Ascending aorta (tissue), 2 donors: Measurements from ENCODE around the gene AK2. TPM values are rescaled to one million over a fixed set of nuclear protein-coding genes. Genes with fewer than 3 reads are reported as not detected.

ENCODE experiments used
- DNase-seq, 2 donors: peaks; one replicate each; pipeline ENCODE4 v3.0.0-alpha.2; 2019; ENCODE audit warnings: low spot score in 2 of 2
- H3K27ac ChIP-seq, 2 donors: fragments of 200-600 bp; sonication (generic); one replicate each; pipeline ENCODE4 v1.5.1; 2016 to 2017; ENCODE audit warnings: mild to moderate bottlenecking in 1 of 2
- H3K27me3 ChIP-seq: fragments of 200-600 bp; sonication (generic); one replicate; pipeline ENCODE4 v1.5.1; 2017
- H3K36me3 ChIP-seq, 2 donors: fragments of 200-600 bp; sonication (generic); one replicate each; pipeline ENCODE4 v1.5.1; 2016
- H3K4me1 ChIP-seq, 2 donors: fragments of 200-600 bp; sonication (generic); one replicate each; pipeline ENCODE4 v1.5.1; 2016 to 2017; ENCODE audit warnings: mild to moderate bottlenecking in 1 of 2
- H3K4me3 ChIP-seq, 2 donors: fragments of 200-600 bp; sonication (generic); one replicate each; pipeline ENCODE4 v1.5.1; 2016 to 2017; ENCODE audit warnings: mild to moderate bottlenecking in 1 of 2
- H3K9me3 ChIP-seq, 2 donors: fragments of 200-600 bp; sonication (generic); one replicate each; pipeline ENCODE4 v1.5.1; 2016
- CTCF ChIP-seq, 3 experiments: fragments of 200-600 bp in 2 of 3; fragments of 450-650 bp in 1 of 3; sonication (generic) in 2 of 3; IDR thresholded peaks; one replicate each; pipeline ENCODE4 v1.5.1; 2016 to 2019; ENCODE audit warnings: antibody characterized with exemption in 3 of 3, mild to moderate bottlenecking in 1 of 3, moderate library complexity in 1 of 3
- intact Hi-C: fragments of 100-400 bp; cut with DNase I; formaldehyde crosslinking; loops from one replicate; pipeline ENCODE4 v1.15.1; 2023
- total RNA-seq: library from RNA; depleted of rRNA; stranded (reverse); fragments of >200 nt; gene quantifications from one replicate; pipeline ENCODE4 v1.1.0, GENCODE V29; 2016

The AK2 gene
- total RNA-seq, 1 donor from 2014 or later = 68.4 TPM

- H3K36me3 ChIP-seq = no peaks in the 10 kb centered on the region
- intact Hi-C loops = loop anchor here (5.0 to 10.0 kb wide), 3 partner anchors 149 to 366 kb away; no protein-coding TSS in a partner anchor
- H3K4me3 ChIP-seq = peak within 1 kb of the TSS; percentile 70 to 91
- no peaks in the 10 kb centered on the region for H3K27me3 ChIP-seq
- TF ChIP-seq CTCF (IDR thresholded peaks at IDR 0.05) = no peak
- peak; percentile 84 to 98 for DNase-seq
- peaks cover 0 to 14% of the 10 kb centered on the region in 2 donors for H3K4me1 ChIP-seq
- no peaks in the 10 kb centered on the region for H3K9me3 ChIP-seq
- peak within 1 kb of the TSS in 1 of 2 donors; percentile 11 for H3K27ac ChIP-seq
Measured at GRCh38 chr1:33080885-33081553, 44.3 kb upstream of the AK2 start, which contains the start of gene AZIN2. Gene AZIN2 (plus strand): TSS chr1:33081153. CDS start chr1:33082250, 1,097 bp downstream.

GRCh38 chr1:33080373-33080772 lies 43.7 kb upstream of the AK2 start:
- intact Hi-C loops = loop anchor here (5.0 to 10.0 kb wide), 3 partner anchors 148 to 366 kb away; no protein-coding TSS in a partner anchor
- Histone ChIP-seq H3K27me3 (no peaks in the 10 kb centered on the region), H3K4me1 (peaks cover 0 to 14% of the 10 kb centered on the region in 2 donors), H3K36me3 (no peaks in the 10 kb centered on the region), H3K27ac (no peak overlapping the region), H3K9me3 (no peaks in the 10 kb centered on the region), H3K4me3 (peak overlapping the region; percentile 70 to 91)
- DNase-seq = no peak
- no peak for TF ChIP-seq CTCF (IDR thresholded peaks at IDR 0.05)

GRCh38 chr1:33078030-33078591 lies 41.4 kb upstream of the AK2 start:
- Histone ChIP-seq H3K27me3 (no peaks in the 10 kb centered on the region), H3K9me3 (no peaks in the 10 kb centered on the region), H3K4me1 (peaks cover 0 to 14% of the 10 kb centered on the region in 2 donors), H3K4me3 (no peak overlapping the region), H3K36me3 (no peaks in the 10 kb centered on the region), H3K27ac (no peak overlapping the region)
- intact Hi-C loops = no loop called here
- no peak for DNase-seq
- no peak for TF ChIP-seq CTCF (IDR thresholded peaks at IDR 0.05)

- DNase-seq = no peak
- Histone ChIP-seq H3K4me1 (no peaks in the 10 kb centered on the region), H3K27me3 (no peaks in the 10 kb centered on the region), H3K4me3 (no peak overlapping the region), H3K36me3 (no peaks in the 10 kb centered on the region), H3K27ac (no peak overlapping the region), H3K9me3 (no peaks in the 10 kb centered on the region)
- TF ChIP-seq CTCF (IDR thresholded peaks at IDR 0.05) = no peak
- intact Hi-C loops = no loop called here
Measured at GRCh38 chr1:33074193-33074945, 37.7 kb upstream of the AK2 start.

GRCh38 chr1:33072707-33073106 lies 36.0 kb upstream of the AK2 start:
- no peaks in the 10 kb centered on the region for H3K4me1 ChIP-seq
- no peaks in the 10 kb centered on the region for H3K9me3 ChIP-seq
- DNase-seq = no peak
- no peak overlapping the region for H3K4me3 ChIP-seq
- intact Hi-C loops = no loop called here
- no peak for TF ChIP-seq CTCF (IDR thresholded peaks at IDR 0.05)
- H3K27ac ChIP-seq = no peak overlapping the region
- no peaks in the 10 kb centered on the region for H3K27me3 ChIP-seq
- no peaks in the 10 kb centered on the region for H3K36me3 ChIP-seq
